GM19467 (cell line): ENCODE results near the gene UBE2QL1.
"Not testable (repeated sequence)": the region's sequence is repeated elsewhere in the genome, so short reads cannot be mapped to it uniquely, and the experiment has no call there.

ENCODE experiments used
- ATAC-seq: cut with Tn5 transposase; IDR thresholded peaks from one replicate; pipeline ENCODE4 v1.9.1; 2021; ENCODE audit warnings: mild to moderate bottlenecking, moderate library complexity; ENCODE audit not compliant: unreplicated experiment

UBE2QL1 gene

DNA sequence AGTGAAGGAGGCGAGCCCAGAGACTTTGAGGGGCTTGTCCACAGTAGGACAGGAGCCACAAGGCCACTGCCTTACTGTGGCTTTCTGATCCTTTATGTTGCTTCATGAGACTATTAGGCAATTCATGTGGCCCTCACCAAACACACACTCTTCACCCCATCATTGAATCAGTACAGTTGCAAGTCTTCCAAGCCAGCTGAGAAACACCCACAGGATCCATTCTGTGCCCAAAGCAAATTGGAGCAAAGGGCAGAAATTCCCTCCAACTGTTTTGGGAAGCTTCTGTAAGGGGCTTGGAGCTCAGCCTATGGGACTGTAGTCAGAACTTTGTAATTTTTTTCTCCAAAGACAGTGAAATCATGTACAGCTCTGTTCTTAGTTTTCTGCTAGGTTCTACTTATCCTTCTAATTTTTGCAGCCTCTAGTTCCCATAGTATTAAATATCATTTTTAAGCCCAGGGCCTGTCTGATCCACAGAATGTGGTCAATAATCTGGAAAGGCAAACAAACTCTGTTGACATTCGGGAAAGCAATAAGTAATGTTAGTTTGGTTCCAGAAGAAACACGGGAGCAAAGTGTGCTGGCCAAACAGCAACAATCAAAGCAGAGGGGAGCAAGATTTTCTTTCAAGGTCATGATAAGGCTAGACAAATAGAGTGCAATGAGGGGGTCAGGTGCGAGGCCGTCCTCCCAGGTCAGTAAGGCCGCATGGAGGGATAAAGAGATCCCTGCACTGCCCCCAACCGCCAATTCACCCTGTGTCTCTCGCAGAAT is 47.0 kb downstream of the UBE2QL1 start:
- ATAC-seq: no peak

DNA sequence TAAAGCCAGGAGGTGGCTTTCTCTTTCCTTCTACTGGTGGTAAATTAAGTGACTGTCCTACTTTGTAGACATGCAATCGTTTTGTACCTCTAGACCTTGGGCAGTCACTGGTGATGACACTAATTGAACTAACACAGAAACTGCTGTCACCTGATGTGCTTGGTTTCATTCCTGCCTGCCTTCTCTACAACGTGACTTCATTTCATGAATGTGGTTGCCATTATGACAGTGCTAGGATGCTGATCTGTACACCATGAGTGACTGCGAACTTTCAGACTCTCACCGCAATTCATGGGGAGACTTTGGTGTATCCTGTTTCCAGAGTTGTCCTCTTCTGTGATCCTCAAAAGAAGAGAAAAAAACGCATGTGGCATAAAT is 47.5 kb downstream of the UBE2QL1 start:
- peak; percentile 92 for ATAC-seq

DNA sequence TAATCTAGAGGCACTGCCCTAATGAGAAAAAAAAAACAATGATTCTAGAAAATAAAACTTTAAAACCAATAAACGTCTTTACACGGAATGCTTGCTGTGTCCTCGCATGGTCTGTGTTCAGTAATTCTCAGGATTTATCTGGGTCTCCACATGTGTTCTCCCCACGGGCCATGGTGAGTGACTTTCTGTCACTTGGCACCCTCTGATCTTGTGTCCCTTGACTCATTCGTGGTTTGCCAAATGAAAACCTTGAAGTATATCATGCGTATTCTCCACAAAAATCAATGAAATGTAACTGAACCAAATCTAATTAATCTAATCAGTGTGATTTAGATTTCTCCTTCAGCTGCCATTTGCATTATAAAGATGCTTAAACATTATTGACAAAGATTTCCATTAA is 48.0 kb downstream of the UBE2QL1 start:
- no peak for ATAC-seq

DNA sequence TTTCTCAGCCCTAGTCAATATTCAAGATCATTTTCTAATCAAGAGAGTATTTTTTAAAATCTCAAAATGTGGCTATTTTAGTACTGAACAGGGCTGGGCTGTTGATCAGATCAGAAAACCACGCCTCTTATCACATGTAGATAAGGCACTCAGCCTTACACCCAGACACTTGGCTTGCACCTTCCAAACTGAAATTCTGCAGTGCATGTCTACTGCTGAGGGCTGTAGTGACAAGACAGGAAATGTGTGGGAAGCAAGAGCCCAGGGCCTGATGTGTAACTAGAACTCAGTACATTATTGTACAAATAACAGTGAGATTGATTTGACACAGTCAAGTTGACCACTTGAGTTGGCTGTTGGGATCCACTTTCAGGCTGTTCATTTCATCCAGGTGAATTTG is 48.6 kb downstream of the UBE2QL1 start:
- ATAC-seq: no peak

DNA sequence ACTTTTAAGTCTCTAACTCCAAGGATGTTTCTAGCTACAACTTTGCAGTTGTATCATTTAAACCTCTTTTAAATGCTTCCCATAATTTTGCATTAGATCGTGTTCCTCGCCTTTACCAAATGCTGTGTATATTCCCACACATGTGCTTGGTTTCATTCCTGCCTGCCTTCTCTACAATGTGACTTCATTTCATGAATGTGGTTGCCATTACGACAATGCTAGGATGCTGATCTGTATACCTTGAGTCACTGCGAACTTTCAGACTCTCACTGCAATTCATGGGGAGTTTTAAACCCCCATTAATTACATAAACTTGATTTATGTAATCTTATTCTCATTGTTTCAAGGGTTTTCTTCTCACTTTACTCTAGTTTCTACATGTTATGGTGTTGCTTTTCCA is 50.3 kb downstream of the UBE2QL1 start:
- ATAC-seq: no peak

DNA sequence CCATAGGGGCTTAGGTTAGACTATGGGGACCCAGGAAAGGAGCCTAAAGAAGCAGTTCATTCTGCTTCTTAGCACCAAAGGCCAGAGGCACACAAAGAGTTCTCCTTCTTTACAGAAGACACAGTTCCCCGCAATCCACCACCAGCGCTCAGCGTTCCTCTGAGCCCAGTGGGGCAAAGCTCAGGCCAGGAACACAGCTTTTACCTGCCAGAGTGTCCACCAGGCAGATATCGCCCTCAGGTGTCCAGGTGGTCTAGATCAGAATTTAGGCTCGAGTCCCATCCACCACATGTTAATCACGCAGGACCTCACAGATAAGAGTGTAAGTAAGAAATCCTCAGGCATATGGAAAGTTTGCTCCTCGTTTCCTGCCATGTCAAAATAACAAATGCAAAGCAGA is 53.0 kb downstream of the UBE2QL1 start:
- ATAC-seq: no peak

DNA sequence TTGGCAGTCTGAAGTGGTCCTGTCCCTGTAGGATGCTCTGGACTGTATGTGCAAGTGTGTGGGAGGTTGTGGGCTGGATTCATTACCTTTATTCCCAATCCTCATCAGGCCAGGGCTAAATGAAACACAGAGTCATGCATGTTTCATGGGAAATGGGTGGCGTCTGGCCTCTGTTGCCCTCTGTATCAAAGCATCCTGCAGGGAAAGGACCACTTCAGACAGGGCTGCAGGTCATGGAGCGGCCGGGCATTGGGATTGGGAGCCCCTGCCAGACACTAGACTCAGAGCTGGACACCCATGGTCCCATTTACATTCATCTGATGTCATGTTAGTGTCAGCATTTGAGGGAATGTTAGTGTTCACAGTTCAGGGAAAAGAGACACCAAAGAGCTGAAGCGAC is 53.8 kb downstream of the UBE2QL1 start:
- no peak for ATAC-seq

DNA sequence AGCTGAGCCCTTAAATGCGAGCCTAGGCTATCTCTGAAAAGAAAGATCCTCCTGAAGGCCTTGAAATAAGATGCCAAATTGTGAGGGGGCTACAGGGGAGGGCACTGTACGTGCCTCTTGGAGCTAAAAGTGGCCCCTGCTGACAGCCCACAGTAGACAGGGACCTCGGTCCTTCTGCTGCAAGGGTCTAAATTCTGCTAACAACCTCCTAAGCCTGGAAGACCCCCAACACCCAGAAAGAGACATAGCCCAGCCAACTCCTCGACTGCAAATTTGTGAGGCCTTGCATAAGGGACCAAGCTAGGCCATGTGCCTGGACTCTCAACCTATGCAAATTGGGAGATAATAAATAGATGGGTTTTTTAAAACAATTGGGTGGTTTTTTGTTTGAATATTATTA is 54.7 kb downstream of the UBE2QL1 start:
- no peak for ATAC-seq

DNA sequence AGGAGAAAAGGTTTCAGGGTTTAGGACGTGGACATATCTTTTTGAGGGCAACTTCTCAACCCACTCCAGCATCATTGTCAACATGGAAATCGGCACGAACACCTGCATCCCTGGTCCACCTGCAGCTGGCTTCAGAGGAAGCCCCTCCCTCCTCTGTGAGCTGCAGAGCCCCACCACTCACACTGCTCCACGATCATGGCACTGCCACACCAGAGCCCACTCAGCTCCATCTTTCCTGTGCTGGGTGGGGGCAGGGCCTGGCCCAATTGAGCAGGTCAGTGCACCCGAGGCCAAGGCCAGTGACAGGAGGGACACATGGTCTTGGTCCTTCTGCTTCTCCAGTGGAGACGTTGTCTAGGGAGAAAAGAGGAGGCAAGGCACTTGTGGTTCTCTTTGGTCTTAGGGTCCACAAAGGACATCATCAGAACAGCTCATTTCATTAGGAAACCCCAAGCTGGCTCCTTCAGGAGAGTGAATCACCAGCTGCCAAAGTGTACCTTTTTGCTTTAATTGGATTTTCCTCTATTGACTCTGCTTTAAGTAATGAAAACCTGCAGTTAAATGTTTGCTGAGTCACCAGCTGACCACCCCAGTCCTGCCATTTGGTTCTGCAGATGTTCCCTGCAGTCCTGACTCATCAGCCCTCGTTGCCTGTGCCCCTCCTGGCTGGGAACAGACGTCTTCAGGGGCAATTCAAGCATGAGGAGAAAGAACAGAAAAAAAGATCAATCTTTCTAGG is 56.2 kb downstream of the UBE2QL1 start:
- no peak for ATAC-seq

DNA sequence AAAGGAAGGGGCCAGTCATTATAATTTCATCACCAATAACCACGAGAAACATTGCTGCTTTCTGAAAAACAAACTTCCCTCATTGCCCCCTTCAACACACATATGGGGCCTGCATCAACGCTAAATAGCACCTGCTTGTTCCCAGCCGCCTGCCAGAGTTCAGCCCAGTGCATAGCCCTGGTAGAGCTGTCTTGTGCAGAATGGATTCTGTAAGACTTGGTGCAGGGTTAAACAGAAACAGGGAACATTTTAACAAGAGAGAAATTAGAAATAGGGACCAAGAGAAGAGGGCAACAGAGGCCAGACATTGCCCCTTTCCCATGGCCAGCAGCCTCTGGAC is 56.7 kb downstream of the UBE2QL1 start:
- ATAC-seq: no peak

DNA sequence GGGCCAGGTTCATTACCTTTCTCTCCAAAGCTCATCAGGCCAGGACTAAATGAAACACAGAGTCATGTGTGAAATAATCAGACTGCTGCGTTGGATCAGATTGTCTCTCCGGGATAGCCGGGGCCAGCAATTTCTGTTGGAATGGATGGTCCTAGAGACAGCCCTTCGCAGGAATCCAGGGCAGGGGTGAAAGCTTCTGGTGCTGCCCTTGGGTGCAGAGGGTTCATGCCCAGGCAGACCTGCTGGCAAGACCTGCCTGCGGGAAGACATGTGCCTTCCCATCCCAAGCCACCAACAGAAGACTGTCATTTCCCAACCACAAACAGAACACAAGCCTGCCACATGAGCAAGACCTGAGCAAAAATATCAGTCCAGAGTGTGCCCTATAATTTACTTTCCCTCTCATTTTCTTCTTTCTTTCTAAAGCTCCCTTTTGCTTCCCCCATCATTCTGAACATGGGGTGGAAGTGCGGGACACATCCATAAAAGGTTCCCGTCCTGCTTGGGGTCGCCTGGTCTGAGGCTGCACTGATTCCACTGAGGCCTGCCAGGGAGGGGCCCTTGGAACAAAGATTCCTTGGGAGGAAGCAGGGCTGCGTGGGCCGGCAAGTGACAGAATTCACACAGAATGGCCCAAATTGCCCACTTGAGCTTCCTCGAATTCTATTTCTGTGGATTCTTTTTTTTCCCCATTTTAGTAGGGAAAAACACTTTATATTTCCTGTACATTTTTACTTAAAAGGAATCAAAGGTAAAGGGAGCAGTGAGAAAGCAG is 57.3 kb downstream of the UBE2QL1 start:
- no peak for ATAC-seq

DNA sequence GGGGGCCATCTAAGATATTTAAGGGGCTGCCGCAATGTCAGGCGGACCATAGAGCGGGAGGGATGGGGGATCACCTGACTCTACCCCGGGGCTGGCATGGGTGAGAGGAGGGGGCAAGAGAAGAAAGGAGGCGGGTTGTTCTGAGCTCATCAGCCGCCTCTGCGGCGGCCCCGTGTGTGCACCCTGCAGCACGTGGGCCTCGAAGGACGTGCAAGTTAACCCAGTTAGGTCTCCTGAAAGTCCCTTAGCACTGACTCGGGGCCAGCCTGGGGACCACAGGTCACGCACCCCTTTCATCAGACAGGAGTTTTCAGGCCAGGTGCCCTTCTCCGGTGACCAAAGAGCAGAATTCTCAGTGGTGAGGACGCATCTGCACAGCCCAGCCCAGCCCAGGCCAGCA is 58.0 kb downstream of the UBE2QL1 start:
- ATAC-seq: no peak

DNA sequence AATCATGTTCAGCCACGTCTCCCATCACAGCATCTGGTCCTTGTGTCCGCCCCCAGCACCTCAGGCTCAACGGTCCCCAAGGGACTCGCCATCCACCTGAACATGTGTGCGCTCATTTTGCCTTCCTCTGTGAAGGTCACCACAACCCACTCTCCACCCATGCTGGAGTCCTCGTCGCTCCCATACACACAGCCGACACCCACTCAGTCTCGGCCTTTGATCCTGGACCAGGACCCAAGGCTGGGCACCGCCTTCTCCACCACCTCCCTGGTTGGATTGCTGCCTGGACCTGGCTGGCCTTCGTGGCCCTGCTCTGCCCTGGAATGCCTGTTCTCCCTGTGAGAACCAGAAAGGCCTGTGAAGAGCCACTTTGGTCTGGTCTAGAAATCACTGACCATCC is 60.3 kb downstream of the UBE2QL1 start:
- ATAC-seq: no peak

DNA sequence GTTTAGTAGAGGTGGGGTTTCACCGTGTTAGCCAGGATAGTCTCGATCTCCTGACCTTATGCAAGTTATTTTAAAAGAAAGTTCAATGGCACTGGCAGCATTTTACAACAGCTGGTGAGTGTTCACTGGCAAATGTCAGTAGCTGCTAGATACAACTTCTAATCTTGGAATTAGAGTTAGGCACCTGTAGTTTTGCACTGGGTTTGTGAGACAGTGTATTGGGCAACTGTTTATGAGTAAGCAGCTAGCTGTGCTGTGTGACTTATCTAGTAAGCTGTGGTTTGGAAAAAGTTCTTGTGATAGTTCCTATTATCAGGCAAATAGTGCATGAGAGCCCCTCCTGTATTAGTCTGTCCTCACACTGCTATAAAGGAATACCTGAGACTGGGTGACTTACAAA is 61.5 kb downstream of the UBE2QL1 start:
- ATAC-seq: no peak

DNA sequence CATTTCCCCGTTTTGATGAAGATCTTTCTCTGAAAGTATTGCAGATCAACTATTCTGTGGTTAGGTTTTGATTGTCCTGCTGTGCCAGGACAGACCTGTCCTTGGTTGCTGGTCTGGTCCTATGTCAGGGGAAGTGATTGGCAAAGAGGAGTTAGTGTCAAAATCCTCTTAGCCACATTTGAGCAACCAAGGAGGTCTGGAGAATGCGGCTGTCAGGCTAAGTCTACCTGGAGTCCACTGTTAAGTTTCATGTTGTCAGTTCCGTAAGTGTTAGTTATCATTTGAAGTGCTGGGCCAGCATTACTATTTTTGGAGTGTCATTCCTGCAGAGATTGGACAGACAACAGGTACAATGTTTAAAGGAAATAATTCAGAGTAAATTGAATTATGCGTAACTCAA is 62.3 kb downstream of the UBE2QL1 start:
- no peak for ATAC-seq

DNA sequence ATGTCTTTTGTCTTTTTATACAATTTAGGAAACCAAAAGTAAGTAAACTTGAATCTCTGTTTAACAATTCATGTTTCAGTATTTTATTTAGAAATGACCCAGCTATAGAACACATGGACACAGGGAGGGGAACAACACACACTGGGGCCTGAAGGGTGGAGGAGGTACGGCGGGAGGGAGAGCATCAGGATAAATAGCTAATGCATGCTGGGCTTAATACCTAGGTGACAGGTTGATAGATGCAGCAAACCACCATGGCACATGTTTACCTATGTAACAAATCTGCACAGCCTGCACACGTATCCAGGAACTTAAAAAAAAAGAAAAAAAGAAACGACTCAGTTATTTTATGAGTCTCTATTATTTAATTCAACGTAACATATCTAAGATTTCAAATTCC is 67.2 kb downstream of the UBE2QL1 start:
- ATAC-seq: not testable (repeated sequence)

DNA sequence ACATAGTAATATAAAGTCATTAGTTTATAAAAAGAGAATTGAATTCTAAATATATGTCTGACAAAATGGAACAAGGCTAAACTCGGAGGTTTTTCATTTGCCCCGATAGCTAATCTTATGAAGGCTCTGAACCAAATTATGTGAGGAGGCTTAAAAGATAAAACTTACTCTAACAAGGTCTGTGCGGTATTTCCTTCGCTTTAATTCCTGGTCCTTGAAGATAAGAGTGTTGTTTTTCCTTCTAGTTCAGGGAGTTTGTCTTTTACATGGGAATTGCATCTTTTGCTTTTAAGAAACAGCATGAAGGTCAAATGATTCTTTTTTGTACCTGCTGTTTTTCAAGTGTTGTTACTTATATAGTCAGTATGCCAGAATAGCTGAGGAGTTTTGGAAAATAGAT is 68.2 kb downstream of the UBE2QL1 start:
- no peak for ATAC-seq

DNA sequence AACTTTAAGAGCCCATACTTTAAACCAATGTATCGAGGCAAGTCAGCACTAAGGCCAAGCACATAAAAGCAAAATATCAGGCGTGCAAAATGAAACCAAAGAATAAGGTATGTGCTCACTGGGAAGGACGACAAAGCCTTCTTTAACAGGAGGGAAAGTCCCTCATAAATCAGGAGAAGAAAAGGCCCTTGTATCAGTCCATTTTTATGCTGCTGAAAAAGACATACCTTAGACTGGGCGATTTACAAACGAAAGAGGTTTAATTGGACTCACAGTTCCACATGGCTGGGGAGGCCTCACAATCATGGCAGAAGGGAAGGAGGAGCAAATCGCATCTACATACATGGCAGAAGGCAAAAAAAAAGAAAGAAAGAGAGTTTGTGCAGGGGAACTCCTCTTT is 68.9 kb downstream of the UBE2QL1 start:
- ATAC-seq: no peak

DNA sequence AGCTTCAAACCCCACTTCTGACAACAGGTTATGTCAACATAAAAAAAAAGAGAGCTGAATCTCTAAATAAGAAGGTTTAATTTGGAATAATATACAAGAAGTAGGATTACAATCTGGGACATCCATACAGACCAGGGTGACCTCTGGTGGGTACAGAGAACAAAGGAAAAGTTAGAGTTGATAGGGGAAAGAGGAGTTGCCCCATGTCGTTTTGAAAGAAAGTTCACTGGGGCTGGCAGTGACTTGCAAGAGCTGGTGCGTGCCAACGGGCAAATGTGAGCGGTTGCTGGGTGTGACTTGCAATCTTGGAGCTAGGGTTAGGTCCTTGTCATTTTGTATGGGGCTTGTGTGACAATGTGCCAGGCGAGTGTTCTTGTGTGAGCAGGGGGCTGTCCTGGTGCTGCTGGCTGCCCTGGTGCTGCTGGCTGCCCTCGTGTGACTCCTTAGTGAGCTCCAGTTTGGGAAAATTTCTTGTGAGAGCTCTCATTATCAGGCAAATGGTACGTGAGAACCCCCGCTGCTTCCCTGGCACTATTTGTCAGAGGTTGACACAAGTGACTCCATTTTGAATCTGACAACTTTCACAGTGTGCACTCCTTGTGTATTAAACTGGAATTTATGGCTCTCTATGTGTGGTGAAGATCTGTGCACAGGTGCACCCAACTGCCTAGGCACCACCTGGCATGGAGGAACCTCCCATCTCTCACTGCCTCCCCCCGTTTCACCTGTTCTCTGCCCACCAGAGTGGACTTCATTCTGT is 69.8 kb downstream of the UBE2QL1 start:
- ATAC-seq: no peak

DNA sequence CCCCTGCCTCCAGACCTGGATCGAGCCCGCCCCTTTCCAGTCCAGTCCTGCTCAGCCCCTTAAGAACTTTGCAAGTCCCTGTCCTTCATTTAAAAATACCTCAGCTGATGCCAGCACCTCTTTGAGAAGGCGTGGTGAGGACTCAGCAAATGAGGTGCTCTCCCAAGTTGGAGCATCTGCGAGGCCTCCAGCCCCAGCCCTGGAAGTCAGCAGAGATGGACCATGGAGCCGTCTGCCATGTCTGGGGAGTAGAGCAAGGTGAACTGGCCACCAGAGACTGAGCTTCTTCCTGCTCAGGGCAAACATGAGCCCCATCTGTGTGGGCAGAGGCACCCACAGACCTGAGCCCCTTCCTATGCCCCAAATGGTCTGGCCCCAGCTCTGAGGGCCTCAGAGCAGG is 71.5 kb downstream of the UBE2QL1 start:
- no peak for ATAC-seq

DNA sequence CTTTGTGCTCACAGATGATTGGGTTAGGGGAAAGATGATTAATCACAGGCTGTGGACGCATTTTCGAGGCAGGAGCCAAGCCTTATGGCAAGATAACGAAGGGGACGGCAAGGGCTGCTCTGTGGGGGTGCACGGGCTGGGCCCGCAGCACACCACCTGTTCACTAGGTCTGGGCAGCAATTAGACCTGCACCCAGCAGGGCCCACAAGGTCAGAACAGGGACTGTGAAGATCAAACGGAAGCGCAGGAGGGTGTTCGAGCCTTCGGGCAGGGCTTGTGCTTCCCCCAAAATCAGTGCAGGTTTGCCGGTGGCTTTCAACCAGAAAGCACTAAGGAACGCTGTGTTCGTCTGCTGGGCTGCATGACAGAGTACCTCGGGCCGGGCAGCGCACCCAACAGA is 73.7 kb downstream of the UBE2QL1 start:
- no peak for ATAC-seq
